ENCODE measurements around the gene CDC25C. TPM values are rescaled to one million over a fixed set of nuclear protein-coding genes. Genes with fewer than 3 reads are reported as not detected.

The CDC25C gene
- total RNA-seq, 2 experiments from 2014 or later, result 14.9 to 21.3 TPM

Other genes with a start within 250 kb of the CDC25C start
- gene WNT8A, start 247.8 kb downstream of the CDC25C start, total RNA-seq, result not detected
- gene NME5, start 192.4 kb downstream of the CDC25C start, total RNA-seq, result not detected
- gene BRD8, start 153.2 kb downstream of the CDC25C start, total RNA-seq, result 10 to 100 TPM; 74.1 to 86.7 TPM
- 10 to 100 TPM; 61.7 to 64.3 TPM for gene KIF20A, start 152.7 kb downstream of the CDC25C start, total RNA-seq
- gene CDC23, start 118.5 kb downstream of the CDC25C start, total RNA-seq, result 10 to 100 TPM; 37.0 to 42.7 TPM
- under 1 TPM; 0.15 to 0.19 TPM for gene GFRA3, start 57.2 kb downstream of the CDC25C start, total RNA-seq
- gene FAM53C, start 6.5 kb upstream of the CDC25C start, total RNA-seq, result 10 to 100 TPM; 30.5 to 33.5 TPM
- gene KDM3B, start 20.9 kb upstream of the CDC25C start, total RNA-seq, result 10 to 100 TPM; 57.4 to 60.5 TPM
- 1 to 10 TPM; 1.7 to 5.4 TPM for gene REEP2, start 107.3 kb upstream of the CDC25C start, total RNA-seq
- gene EGR1, start 133.7 kb upstream of the CDC25C start, total RNA-seq, result 10 to 100 TPM; 10.0 to 10.7 TPM
- 100 to 1,000 TPM in 1 of 2 experiments, 10 to 100 TPM in 1; 92.2 to 134 TPM for gene ETF1, start 211.4 kb upstream of the CDC25C start, total RNA-seq
- 100 to 1,000 TPM; 208 to 309 TPM for gene HSPA9, start 243.6 kb upstream of the CDC25C start, total RNA-seq